NCI-H2171 (cell line): ENCODE measurements around the gene SYNE1.
"Not testable (repeated sequence)": the region's sequence is repeated elsewhere in the genome, so short reads cannot be mapped to it uniquely, and the experiment has no call there.

Experiments used
- DNase-seq: peaks from one replicate; lab custom pipeline; 2025; lab: John Stamatoyannopoulos, UW

Gene SYNE1

DNA sequence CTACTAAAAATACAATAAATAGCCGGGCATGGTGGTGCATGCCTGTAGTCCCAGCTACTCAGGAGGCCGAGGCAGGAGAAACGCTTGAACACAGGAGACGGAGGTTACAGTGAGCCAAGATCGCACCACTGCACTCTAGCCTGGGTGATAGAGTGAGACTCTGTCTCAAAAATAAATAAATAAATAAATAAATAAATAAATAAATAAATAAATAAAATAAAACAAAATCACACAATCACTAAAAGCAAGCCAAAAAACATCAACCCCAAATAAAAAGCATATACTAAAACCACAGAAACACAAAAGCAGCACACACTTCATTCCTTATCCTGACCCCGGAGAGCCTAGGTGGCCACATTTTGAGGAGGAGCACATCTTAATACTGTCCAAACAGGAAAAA, 498.8 kb downstream of the SYNE1 start:
- not testable (repeated sequence) for DNase-seq

DNA sequence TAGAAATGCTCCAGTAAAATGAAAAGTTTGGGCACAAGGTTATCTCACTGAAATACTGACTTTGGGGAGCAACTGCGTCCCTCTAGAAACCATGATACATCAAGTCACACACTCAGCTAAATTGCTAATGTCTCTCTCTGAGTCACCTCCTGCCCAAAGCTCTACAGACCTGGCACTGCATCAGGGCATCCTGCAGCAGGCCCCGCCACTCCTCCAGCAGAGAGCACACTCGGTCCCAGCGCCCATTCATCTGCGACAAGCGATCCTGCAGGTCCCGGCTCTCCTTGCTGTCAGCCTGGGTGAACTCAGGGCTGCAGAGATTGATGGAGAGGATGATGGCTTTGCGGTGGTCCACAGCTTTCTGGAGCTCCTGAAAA, 500.7 kb downstream of the SYNE1 start:
- DNase-seq, result no peak

DNA sequence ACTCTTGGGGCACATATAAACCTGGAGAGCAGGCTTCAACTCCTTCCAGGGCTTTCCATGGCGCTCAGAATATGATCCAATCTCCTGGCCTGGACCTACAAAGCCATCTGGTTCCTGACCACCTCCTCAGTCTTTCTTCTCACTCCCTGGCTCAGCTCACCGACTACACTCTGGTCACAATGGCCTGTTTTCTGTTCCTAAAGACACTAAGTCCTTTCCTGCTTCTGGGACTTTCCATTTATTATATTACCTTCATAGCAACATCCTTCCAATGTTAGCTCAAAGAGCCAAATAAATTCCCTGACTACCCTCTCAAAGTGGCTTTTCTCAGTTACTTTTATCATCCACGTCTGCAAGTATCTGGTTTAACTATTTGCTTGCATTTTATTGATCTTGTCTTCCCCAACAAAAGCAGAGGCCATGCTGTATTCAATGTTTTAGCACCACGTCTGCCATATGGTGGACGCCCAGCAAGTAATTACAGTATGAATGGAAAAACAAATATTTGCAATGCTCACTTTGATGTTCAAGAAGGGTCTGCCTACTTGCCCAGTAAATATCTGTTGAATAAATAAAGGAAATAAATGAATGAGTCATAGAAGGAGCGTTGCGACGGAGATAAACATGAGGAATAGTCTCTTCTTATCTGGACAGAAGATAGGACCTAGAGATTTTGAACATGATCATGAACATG, 501.3 kb downstream of the SYNE1 start:
- DNase-seq, result no peak

DNA sequence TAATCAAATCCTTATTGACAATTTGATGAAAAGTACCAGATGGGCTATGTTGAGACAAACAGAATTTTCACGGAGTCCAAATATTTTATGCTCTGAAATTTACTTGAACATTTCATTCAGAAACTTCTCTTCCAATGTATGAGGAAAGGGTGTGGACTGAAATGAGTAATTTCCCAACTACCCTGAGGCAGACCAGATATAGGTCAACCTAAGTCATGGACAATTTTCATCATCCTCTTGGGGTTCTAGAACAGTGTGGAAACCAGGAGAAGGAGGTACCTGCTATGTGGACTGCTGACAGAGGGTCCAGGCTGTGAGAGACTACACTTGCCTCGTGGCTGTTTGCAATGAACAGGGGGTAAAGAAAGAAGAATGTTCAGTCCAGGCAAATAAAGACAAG, 506.7 kb downstream of the SYNE1 start:
- no peak for DNase-seq

DNA sequence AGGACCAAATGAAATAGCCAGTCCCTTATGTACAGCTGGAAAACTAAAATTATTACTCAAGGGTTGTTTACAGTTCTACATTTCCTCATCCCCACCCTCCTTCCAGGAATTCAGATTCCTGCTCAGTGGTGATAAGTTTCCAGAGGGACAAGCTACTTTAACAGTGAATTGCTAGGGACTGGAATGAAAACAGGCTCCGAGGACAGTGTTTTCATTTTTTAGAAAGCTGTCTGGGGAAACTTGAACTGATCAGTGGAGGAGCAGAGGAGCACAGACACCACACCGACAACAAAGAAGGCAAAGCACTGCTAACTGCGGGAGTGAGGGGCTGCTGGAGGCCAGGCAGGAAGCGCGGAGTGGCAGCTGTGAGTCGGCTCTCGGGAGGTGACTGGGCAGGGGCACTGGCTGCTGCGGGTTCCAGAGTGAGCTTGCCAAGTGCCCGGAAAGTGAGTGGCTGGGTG, 507.4 kb downstream of the SYNE1 start:
- DNase-seq, result no peak

DNA sequence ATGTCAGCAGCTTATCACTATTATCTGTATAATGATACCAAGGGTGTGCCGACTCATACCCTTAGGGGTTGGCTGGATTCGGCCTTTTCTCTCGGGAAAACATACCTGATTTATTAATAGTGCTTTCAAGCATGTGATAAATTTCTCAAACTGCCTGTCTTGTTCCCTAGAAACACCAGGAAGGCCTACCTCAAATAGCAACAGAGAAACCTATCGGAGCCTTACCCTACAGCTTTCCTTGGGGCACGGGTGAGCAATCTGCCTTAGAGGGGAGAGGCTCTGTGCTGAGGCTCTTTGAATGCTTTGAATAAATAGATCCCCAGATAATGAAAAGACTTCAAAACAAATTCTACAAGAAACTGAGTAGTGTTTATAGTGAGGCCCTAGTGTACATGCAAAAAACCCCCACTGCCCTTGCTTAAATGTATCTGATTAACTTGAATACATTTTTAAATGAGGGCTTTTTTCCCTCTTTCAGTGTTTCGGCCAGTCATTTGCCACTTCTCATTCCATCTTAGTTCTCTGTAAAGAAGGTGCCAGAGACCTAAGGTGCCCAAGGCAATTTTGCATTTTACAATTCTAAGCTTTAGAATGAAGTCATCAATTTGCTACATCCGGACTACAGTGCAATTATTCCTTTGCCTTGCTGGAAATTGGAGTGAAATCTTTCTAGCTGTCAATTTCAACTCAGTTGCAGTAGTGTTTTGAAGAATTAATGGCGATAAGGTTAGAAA, 509.6 kb downstream of the SYNE1 start:
- no peak for DNase-seq

DNA sequence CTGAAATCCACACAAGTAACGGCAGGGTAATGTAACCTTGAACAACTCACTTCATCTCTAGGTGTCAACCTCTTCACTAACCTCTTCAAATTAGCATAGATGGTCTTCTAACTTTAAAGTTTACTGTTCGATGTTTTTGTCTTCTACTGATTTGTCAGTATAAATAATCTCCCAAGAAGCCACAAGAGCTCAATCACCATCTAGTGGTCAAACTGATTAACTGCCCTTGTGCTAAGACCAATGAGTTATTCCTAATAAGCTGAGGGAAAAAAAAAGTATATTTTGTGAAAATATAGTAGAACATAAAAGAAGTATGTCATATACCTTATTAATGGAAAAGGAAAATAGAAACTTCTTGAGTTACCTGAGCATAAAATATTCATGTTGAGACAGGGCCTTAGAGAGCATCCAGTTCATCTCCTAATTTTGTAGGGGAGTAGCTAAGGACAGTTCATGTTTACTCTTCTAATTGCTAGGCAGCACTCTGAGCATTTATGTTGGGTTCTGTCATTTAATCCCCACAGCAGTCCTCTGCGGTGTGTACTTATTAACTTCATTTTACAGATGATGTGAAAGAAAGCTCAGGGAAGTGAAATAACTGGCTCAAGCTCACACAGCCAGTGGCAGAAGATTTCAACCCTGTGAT, 512.6 kb downstream of the SYNE1 start:
- peak; percentile 17 for DNase-seq

DNA sequence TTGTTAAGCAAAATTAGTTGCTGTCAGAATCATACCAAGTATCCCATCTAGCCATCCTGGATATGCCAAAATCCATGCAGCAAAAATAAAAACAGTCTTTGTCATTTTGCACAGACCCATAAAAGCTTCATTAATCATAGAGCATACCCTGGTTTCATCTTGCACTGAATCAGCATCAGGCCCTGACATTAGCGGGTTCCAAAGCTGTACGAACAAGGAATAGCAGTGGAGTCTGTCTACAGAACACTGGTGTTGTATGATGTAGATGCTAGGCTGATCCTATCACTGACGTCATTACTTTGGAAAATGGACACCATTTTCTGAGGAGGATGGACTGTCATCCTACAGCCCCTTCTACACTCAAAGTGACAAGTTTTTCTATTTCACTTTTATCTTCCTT, 514.1 kb downstream of the SYNE1 start:
- DNase-seq, result no peak

DNA sequence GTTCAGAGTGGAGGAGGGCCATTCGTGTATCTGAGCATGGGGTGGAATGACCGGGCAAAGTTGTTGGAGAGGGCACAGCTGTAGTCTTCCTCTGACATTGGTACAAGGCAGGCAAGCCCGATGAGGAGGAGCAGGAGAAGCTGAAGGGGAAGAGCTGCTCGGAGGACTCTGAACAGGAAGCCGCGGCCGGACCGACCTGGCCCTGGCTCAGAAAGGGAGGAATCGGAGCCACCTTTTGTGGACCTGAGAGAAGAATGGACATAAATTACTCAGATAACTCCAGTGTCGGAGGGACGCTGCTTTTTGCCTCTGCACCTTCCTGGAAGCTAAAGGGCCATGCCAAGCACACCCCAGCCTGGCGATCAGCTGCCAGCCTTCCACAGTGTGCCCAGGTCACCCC, 514.7 kb downstream of the SYNE1 start:
- no peak for DNase-seq

DNA sequence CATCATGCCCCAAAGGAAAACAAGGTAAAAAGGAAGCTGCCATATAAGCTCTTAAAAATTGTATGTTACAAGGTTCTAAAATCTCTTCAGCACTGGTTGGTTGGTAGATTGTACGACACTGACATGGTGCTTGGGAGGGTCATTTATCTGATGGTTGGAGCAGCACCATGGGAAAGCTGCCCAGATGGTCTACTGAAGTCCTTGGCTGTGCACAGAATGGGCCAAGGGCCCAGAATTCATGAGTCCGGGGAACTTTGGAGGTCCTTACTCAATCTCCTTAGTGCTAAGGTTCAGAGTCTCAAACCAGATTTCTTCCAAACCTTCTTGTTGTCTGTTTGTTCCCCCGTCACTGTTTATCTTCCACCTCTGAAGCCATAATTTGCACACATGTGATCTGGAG, 515.3 kb downstream of the SYNE1 start:
- DNase-seq, result no peak

DNA sequence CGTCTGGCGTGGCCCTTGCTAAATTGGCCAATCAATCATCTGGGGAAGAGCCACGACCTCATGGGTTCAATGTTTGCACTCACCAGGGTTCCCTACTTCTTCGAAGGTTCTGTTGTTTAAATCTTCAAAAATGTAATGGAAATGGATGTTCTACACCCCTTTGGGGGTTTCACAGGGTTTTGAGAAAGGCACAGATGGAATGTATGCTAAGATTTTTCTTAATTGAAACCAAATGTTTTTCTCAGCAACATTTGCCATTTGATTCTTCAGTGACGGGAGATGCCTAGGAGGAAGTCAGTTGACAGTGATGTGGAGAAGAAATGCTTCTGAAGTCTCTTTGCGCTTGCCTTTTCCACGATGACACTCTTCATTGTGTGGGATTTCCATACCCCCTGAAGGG, 517.3 kb downstream of the SYNE1 start:
- DNase-seq, result no peak

DNA sequence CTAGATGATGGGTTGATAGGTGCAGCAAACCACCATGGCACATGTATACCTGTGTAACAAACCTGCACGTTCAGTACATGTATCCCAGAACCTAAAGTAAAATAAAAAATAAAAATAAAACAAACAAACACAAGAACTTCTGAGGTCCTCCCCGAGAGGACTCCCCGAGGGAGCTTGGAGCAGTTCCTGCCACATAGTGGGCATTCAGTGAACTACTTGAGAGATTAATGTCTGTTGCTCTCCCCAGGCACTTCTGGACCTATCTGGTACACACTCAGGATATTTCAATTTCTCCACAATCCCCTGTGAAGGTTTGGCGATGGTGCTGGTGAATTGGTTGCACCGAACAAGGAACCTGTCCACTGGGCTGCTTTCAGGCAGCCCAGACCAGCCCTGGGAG, 518.5 kb downstream of the SYNE1 start:
- no peak for DNase-seq

DNA sequence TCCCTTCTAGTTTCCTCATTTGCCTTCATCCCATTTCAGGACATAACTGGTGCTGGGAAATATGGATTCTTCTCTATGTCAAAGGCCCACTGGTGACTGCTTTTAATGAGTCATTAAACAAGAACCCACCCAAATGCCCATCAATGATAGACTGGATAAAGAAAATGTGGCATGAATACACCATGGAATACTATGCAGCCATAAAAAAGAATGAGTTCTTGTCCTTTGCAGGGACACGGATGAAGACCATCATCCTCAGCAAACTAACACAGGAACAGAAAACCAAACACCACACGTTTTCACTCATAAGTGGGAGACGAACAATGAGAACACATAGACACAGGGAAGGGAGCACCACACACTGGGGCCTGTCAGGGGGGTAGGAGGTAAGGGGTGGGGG, 518.9 kb downstream of the SYNE1 start:
- no peak for DNase-seq

DNA sequence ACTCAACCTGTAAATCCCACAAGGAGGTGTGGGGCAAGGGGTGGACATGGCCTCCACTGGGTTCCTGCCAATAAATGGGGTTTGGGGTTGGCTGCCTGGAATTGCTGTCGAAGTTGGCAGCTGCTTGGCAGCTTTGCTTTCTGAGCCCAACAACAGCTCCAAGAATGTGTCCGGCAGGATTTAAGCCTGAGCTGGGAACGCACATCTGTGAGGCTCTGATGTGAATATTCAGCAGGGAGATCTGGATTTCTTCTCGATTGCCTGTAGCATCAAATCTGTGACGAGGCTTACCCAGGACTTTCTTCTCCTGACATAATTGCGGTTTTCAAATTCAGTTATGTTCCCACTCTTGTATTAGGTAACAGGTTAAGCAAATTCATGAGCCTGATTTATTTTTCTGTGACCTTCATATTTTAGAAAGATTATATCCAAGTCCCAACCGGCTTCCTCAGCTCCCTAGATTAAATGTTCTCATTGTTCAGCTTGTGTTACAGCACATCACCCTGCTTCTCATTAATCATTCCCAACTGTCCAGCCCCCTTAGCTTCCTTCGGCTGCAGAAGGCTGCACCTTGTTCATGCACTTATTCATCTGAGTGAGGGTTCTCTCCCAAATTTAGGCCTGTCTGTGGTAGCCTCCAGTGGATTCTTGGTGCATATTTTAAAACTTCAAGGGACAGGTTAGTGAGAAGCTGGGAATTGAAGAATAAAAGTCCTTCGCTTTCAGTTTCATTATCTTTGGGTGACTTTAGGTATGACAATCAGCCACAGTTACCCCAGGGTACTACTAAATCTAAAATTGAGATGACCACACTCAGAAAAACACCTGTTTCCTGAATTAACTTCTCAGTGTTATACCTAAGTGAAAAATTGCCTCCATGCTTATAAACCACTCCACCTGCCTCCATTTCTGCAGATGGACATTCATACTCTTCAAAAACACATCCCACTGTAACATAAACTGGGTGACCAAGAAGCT, 519.7 kb downstream of the SYNE1 start:
- DNase-seq, result no peak

DNA sequence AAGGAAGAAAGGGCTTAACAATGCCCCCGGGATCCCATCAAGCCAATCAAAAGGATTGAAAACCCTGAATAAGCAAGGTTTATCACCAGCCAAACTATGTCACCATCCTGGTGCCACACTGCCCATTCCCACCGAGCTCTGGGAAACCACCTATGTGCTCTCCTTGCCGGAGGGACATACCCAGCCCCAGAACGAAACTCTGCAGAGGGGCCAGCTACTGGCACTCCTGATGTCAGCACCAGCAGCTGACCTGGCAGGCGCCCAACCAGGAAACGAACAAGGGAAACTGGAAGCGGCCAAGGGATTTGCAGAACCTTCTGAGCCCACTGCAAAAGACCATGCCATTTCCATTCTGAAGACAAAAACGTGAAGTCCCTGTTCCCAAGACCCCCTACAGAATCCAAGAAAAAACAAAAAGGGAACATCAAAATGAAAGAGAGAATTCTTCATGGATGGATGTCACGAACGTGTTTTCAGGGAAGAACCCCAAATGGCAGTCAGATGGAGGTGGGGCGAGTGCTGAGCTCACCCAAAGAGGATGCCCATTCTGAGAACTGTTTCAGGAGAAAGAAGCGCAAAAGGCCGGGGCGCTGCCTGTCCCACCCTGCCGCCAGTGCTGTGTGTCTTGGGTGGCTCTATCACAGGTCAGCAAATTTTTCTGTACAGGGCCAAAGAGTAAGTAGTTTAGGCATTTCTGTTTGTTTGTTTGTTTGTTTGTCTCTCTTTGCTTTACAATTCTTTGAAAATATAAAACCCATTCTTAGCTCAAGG, 524.5 kb downstream of the SYNE1 start:
- DNase-seq, result no peak

DNA sequence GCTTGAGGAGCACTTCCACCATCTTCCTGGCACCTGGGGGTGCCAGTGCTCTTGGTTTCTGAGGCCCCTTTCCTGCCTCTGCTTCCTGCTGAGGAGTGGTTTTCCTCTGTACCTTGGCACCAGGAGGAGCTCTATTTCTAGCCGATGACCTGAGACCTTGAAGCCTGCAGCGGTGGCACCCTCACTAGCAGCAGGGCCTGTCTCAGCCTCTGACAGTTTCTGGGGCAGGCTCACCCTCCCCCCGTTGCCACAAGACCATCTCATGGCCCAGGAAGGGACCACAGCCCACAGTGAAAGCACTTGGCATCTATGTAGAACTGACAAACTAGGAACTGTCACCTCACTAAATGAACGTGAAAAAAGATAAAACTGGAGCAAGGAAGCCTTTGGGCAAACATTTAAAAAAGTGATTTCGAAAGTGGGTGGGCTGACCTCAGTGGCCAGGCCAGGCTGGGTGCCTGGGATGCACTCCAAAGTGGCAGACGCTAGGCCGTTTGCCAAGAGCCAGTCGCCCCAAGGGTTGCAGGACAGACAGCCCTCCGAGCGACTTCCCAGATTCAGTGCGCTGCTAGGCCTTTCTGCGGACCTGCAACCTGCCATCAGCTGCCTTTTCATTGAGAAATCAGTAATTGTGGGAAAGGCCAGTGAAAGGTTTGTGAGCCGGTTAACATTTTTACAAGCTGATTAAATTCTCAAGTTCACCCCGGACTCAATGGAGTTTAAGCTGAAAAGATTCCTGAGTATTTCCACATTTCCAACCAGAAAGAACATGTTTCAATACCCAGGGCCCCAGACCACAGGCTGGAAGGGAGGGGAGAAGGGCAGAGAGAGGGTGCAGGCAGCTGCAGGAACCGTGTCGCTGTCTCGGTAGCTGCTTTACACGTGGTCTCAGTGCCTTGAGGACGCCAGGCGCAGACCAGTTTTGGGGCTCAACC, 526.0 kb downstream of the SYNE1 start:
- no peak for DNase-seq

DNA sequence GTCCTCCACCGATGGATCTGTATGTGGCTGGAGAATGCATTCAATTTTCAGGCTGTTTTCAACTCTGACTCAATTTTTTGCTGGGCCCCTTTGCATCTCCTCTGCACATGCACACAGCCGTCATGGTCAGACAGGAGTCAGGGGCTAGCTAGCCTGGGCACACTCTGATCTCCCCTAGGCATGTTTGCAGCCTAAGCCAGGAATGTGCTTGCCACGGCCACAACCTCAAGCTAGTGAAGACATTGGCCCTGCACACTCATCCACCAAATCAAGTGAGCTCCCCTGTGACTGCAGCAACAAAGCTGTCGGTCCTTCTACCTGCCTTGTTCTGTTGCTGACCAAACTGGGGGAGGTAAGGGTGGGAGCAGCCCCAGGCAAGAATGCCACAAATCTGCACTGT, 529.2 kb downstream of the SYNE1 start:
- no peak for DNase-seq

DNA sequence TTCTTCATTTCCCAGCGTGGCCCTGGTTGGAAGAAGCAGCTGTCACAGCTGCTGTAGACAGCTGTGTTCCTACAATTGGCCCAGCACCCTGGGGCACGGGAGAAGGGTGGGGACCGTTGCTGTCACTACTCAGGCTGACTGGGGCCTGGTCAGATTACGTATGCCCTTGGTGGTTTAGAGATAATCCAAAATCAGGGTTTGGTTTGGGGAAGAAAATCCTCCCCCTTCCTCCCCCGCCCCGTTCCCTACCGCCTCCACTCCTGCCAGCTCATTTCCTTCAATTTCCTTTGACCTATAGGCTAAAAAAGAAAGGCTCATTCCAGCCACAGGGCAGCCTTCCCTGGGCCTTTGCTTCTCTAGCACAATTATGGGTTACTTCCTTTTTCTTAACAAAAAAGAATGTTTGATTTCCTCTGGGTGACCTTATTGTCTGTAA, 537.0 kb downstream of the SYNE1 start:
- peak; percentile 9 for DNase-seq

DNA sequence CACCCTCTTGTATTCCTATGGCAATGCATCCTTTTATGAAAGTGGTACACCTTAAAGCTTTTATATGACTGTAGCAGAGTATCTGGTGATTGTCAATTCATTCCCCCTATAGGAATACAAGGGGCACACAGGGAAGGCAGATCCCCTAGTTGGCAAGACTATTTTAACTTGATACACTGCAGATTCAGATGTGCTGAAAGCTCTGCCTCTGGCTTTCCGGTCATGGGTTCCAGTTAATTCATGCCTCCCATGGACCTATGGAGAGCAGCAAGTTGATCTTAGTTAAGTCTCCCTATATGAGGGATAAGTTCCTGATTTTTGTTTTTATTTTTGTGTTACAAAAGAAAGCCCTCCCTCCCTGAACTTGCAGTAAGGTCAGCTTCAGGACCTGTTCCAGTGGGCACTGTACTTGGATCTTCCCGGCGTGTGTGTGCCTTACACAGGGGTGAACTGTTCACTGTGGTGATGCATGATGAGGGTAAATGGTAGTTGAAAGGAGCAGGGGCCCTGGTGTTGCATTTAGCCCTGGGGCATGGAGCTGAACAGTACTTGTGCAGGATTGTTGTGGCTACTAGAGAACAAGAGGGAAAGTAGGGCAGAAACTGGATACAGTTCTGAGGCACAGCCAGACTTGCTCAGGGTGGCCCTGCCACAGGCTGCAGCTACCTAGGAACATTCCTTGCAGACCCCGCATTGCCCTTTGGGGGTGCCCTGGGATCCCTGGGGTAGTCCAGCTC, 537.5 kb downstream of the SYNE1 start:
- no peak for DNase-seq
